HCT116 (cell line): ENCODE data around the gene TAF4. TPM values are rescaled to one million over a fixed set of nuclear protein-coding genes. Genes with fewer than 3 reads are reported as not detected.

Experiments used
- ATAC-seq: fragments of 200-7000 bp; cut with Tn5 transposase; 2 replicates; pipeline ENCODE4 v1.9.1; 2020; ENCODE audit warnings: mild to moderate bottlenecking, moderate library complexity
- BruUV-seq: library from RNA; stranded (reverse); fragments of 400-500 nt; replicated peaks from 2 replicates; lab custom pipeline; 2021; lab: Mats Ljungman, UMichigan
- CTCF ChIA-PET: fragments of 300-600 bp; sonication (Branson Sonifier 250); formaldehyde crosslinking; loops from one replicate; lab custom pipeline; 2021; ENCODE audit warnings: antibody characterized with exemption; lab: Charles Lee
- POLR2A ChIA-PET: fragments of 300-600, 350-600 bp; sonication (Branson Sonifier 250); formaldehyde crosslinking; loops from one replicate; lab custom pipeline; 2021; ENCODE audit warnings: antibody characterized with exemption; lab: Charles Lee
- RAD21 ChIA-PET, 2 experiments: fragments of 300-600 bp; sonication (Branson Sonifier 250); formaldehyde crosslinking; loops; one replicate each; lab custom pipeline; 2023; ENCODE audit warnings: low total read pairs in 2 of 2; ENCODE audit not compliant: uncharacterized antibody in 2 of 2, unreplicated experiment in 2 of 2, low non-redundant PET in 1 of 2; lab: Charles Lee
- DNase-seq: peaks from one replicate; pipeline ENCODE4 v3.0.0-alpha.2; 2010; ENCODE audit warnings: low read depth, low spot score
- H2AFZ ChIP-seq: fragments of 200-600 bp; shearing (Covaris generic), sonication (generic); 2 replicates; pipeline ENCODE4 v1.6.1; 2017; ENCODE audit warnings: low read depth, mixed run types, mixed read lengths, antibody characterized with exemption, low read length; ENCODE audit not compliant: poor library complexity, severe bottlenecking
- H3K27ac ChIP-seq: 2 replicates; pipeline ENCODE4 v1.5.1; 2012; ENCODE audit warnings: low read depth, low read length
- H3K27me3 ChIP-seq: fragments of 200-600 bp; sonication (generic); 2 replicates; pipeline ENCODE4 v1.6.1; 2016; ENCODE audit warnings: mixed run types, low read length, mixed read lengths; ENCODE audit not compliant: insufficient read depth
- H3K36me3 ChIP-seq, 2 experiments: fragments of 200-500 bp in 1 of 2; fragments of 200-600 bp in 1 of 2; sonication (Bioruptor generic) in 1 of 2; sonication (generic) in 1 of 2; 2 replicates each; pipeline versions ENCODE4 v1.5.1 to v1.6.1; 2014 to 2016; ENCODE audit warnings: low read length in 2 of 2, inconsistent platforms in 1 of 2, mixed read lengths in 1 of 2, mixed run types in 1 of 2; ENCODE audit not compliant: insufficient read depth in 2 of 2, control insufficient read depth in 1 of 2
- H3K4me1 ChIP-seq, 2 experiments: fragments of 200-600 bp in 1 of 2; sonication (generic) in 1 of 2; 2 replicates each; pipeline versions ENCODE4 v1.5.1 to v1.6.1; 2012 to 2017; ENCODE audit warnings: low read length in 2 of 2, inconsistent platforms in 1 of 2, mild to moderate bottlenecking in 1 of 2, mixed read lengths in 1 of 2, mixed run types in 1 of 2, moderate library complexity in 1 of 2; ENCODE audit not compliant: insufficient read depth in 2 of 2, control insufficient read depth in 1 of 2
- H3K4me2 ChIP-seq: fragments of 200-600 bp; sonication (generic); 2 replicates; pipeline ENCODE4 v1.6.1; 2017; ENCODE audit warnings: mixed run types, low read length, mixed read lengths
- H3K4me3 ChIP-seq, 2 experiments: fragments of 200-600 bp in 1 of 2; sonication (generic) in 1 of 2; replicated peaks in 1 of 2; 2 replicates each; pipeline ENCODE4 v1.5.1; 2011 to 2016; ENCODE audit warnings: low read length in 2 of 2, control low read depth in 1 of 2, low read depth in 1 of 2, mild to moderate bottlenecking in 1 of 2, mixed read lengths in 1 of 2, mixed run types in 1 of 2
- H3K79me2 ChIP-seq: fragments of 200-600 bp; sonication (generic); 2 replicates; pipeline ENCODE4 v1.6.1; 2017; ENCODE audit warnings: mild to moderate bottlenecking, mixed run types, low read length, moderate library complexity, mixed read lengths; ENCODE audit not compliant: insufficient read depth
- H3K9ac ChIP-seq: fragments of 200-600 bp; sonication (generic); 2 replicates; pipeline ENCODE4 v1.6.1; 2016; ENCODE audit warnings: low read length, mixed read lengths
- H3K9me2 ChIP-seq: fragments of 200-600 bp; sonication (generic), shearing (Covaris generic); 2 replicates; pipeline ENCODE4 v1.6.1; 2017; ENCODE audit warnings: mixed run types, mild to moderate bottlenecking, moderate library complexity; ENCODE audit not compliant: insufficient read depth
- H3K9me3 ChIP-seq, 2 experiments: fragments of 200-500 bp in 1 of 2; fragments of 200-600 bp in 1 of 2; sonication (Bioruptor generic) in 1 of 2; sonication (generic) in 1 of 2; 2 replicates each; pipeline ENCODE4 v1.6.1; 2014 to 2017; ENCODE audit warnings: low read length in 2 of 2, mixed read lengths in 2 of 2, inconsistent platforms in 1 of 2, low read depth in 1 of 2, mild to moderate bottlenecking in 1 of 2, mixed run types in 1 of 2, moderate library complexity in 1 of 2; ENCODE audit not compliant: control insufficient read depth in 1 of 2, insufficient read depth in 1 of 2
- H4K20me1 ChIP-seq: fragments of 200-600 bp; sonication (generic), shearing (Covaris generic); 2 replicates; pipeline ENCODE4 v1.6.1; 2017; ENCODE audit warnings: mixed run types, mild to moderate bottlenecking, moderate library complexity; ENCODE audit not compliant: insufficient read depth
- CEBPB ChIP-seq: IDR thresholded peaks from 2 replicates; pipeline ENCODE4 v1.6.1; 2012; ENCODE audit warnings: low read depth
- EGR1 ChIP-seq: IDR thresholded peaks from 2 replicates; pipeline ENCODE4 v1.6.1; 2012; ENCODE audit warnings: low read depth
- EZH2 ChIP-seq: fragments of 200-600 bp; sonication (generic); IDR thresholded peaks from 2 replicates; pipeline ENCODE4 v1.6.1; 2017; ENCODE audit warnings: antibody characterized with exemption, mixed run types
- POLR2AphosphoS5 ChIP-seq: IDR thresholded peaks from 2 replicates; pipeline ENCODE4 v1.6.1; 2011; ENCODE audit warnings: mild to moderate bottlenecking, low read depth, low read length, moderate library complexity
- SRF ChIP-seq: IDR thresholded peaks from 2 replicates; pipeline ENCODE4 v1.6.1; 2012; ENCODE audit warnings: low read depth
- YY1 ChIP-seq: IDR thresholded peaks from 2 replicates; pipeline ENCODE4 v1.6.1; 2011; ENCODE audit warnings: low read length, low read depth, moderate library complexity, mild to moderate bottlenecking; ENCODE audit not compliant: insufficient replicate concordance; ENCODE audit errors: extremely low read depth
- ZFX ChIP-seq: fragments of 450-650 bp; IDR thresholded peaks from 2 replicates; pipeline ENCODE4 v1.6.1; 2017
- ZNF274 ChIP-seq: fragments of 200-500 bp; sonication (Bioruptor generic); IDR thresholded peaks from 2 replicates; pipeline ENCODE4 v1.6.1; 2014; ENCODE audit warnings: mild to moderate bottlenecking, low read depth, low read length, inconsistent platforms
- intact Hi-C: fragments of 100-400 bp; cut with micrococcal nuclease; formaldehyde crosslinking; loops from 2 replicates; pipeline ENCODE4 v1.10.0; 2022
- total RNA-seq: library from RNA; stranded (reverse); gene quantifications from one replicate; pipeline ENCODE4 v1.2.1, GENCODE V29; 2021; ENCODE audit not compliant: unreplicated experiment
- TF ChIP-seq, protein P1 (sequence below), 3 experiments: fragments of 200-600 bp in 1 of 3; sonication (generic) in 1 of 3; IDR thresholded peaks in 2 of 3; conservative IDR thresholded peaks in 1 of 3; 2 replicates each; pipeline ENCODE4 v1.5.1; 2012 to 2017; ENCODE audit warnings: low read depth in 2 of 3, low read length in 2 of 3, antibody characterized with exemption in 1 of 3, borderline replicate concordance in 1 of 3, control low read depth in 1 of 3, mild to moderate bottlenecking in 1 of 3, mixed read lengths in 1 of 3, mixed run types in 1 of 3, moderate library complexity in 1 of 3; ENCODE audit not compliant: insufficient read depth in 1 of 3
- TF ChIP-seq, protein P2 (sequence below): IDR thresholded peaks from 2 replicates; pipeline ENCODE4 v1.6.1; 2011; ENCODE audit warnings: mild to moderate bottlenecking, low read length, moderate library complexity; ENCODE audit not compliant: insufficient replicate concordance; ENCODE audit errors: extremely low read depth
- TF ChIP-seq, protein P3 (sequence below): IDR thresholded peaks from 2 replicates; pipeline ENCODE4 v1.6.1; 2012; ENCODE audit warnings: low read depth

TAF4 gene
- total RNA-seq, 1 experiment from 2014 or later: 26.8 TPM

DNA sequence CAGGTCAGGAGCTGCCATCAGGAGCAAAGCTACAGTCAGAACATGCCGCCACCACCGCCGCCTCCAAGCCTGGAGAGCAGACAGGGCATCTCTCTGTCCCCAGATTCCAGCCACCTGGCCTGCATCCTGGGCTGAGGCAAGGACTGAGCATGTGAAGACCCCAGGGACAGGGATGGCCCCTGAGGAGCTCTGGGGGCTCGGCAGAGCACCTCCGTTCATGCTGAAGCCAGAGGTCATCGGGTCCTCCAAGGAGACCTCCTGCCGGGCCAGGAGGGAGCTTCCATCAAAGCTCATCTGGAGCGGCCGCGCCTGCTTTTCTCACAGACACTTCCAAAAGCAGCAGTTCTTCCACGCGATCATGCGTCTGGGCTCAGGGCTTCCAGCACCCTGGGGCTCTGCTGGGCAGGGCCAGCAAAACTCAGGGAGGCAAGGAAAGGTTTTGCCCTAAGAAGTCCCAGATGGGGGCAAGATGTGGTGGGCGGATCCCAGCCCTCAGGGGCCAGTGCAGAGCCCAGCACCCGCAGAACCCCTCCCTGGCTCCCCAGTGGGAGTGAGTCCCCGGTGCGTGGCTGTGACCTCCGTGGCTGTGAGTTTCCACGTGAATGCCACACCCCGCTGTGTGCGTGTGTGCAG, 138.4 kb downstream of the TAF4 start:
- no peaks in the 10 kb centered on the region; the same call in 1 of the 2 replicates for H3K27me3 ChIP-seq
- TF ChIP-seq EGR1 (no peak), CEBPB (no peak)
- CTCF ChIA-PET: no interaction called here

DNA sequence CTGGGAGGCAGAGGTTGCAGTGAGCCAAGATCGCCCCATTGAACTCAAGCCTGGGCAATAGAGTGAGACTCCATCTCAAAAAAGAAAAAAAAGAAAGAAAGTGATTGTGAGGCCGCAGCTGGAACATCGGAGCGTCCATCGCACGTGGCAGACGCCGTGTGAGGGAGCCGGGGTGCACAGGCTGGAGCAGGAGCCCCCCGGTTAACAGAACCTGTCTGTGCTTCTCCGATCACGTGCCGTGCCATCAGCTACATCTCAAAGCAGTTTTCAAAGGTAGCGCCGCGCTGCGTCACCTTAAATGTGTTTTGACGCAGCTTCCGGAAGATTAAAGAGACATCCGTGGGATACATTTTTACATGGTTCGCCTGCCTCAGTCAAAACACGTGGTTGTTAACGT, 138.9 kb downstream of the TAF4 start:
- Histone ChIP-seq H3K9me3 (no peaks in the 10 kb centered on the region), H2AFZ (no peak overlapping the region), H3K4me2 (no peak overlapping the region), H3K4me1 (peaks cover 14 to 15% of the 10 kb centered on the region in 2 experiments), H3K27ac (no peak overlapping the region), H3K79me2 (no peaks in the 10 kb centered on the region), H3K9me2 (no peaks in the 10 kb centered on the region), H3K27me3 (no peaks in the 10 kb centered on the region; the same call in 1 of the 2 replicates), H4K20me1 (no peaks in the 10 kb centered on the region), H3K4me3 (no peak overlapping the region), H3K36me3 (no peaks in the 10 kb centered on the region), H3K9ac (no peak overlapping the region)
- ChIA-PET POLR2A (no interaction called here), CTCF (no interaction called here), RAD21 (no interaction called here)
- DNase-seq: no peak
- no TSS peak for BruUV-seq
- intact Hi-C loops: no loop called here
- no peak for ATAC-seq
- TF ChIP-seq ZNF274 (no peak), CEBPB (no peak), SRF (no peak), EZH2 (no peak), POLR2AphosphoS5 (no peak), ZFX (no peak), EGR1 (no peak), YY1 (no peak)
- TF ChIP-seq, protein P1, sequence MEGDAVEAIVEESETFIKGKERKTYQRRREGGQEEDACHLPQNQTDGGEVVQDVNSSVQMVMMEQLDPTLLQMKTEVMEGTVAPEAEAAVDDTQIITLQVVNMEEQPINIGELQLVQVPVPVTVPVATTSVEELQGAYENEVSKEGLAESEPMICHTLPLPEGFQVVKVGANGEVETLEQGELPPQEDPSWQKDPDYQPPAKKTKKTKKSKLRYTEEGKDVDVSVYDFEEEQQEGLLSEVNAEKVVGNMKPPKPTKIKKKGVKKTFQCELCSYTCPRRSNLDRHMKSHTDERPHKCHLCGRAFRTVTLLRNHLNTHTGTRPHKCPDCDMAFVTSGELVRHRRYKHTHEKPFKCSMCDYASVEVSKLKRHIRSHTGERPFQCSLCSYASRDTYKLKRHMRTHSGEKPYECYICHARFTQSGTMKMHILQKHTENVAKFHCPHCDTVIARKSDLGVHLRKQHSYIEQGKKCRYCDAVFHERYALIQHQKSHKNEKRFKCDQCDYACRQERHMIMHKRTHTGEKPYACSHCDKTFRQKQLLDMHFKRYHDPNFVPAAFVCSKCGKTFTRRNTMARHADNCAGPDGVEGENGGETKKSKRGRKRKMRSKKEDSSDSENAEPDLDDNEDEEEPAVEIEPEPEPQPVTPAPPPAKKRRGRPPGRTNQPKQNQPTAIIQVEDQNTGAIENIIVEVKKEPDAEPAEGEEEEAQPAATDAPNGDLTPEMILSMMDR (IDR thresholded peaks at IDR 0.05 in 2 of 3, conservative IDR thresholded peaks at IDR 0.05 in 1 of 3; ENCODE audit: borderline replicate concordance in 1 of 3, insufficient read depth in 1 of 3, low read depth in 2 of 3, low read length in 2 of 3): no peak
- TF ChIP-seq, protein P2, sequence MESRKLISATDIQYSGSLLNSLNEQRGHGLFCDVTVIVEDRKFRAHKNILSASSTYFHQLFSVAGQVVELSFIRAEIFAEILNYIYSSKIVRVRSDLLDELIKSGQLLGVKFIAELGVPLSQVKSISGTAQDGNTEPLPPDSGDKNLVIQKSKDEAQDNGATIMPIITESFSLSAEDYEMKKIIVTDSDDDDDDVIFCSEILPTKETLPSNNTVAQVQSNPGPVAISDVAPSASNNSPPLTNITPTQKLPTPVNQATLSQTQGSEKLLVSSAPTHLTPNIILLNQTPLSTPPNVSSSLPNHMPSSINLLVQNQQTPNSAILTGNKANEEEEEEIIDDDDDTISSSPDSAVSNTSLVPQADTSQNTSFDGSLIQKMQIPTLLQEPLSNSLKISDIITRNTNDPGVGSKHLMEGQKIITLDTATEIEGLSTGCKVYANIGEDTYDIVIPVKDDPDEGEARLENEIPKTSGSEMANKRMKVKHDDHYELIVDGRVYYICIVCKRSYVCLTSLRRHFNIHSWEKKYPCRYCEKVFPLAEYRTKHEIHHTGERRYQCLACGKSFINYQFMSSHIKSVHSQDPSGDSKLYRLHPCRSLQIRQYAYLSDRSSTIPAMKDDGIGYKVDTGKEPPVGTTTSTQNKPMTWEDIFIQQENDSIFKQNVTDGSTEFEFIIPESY: no peak
- TF ChIP-seq, protein P3, sequence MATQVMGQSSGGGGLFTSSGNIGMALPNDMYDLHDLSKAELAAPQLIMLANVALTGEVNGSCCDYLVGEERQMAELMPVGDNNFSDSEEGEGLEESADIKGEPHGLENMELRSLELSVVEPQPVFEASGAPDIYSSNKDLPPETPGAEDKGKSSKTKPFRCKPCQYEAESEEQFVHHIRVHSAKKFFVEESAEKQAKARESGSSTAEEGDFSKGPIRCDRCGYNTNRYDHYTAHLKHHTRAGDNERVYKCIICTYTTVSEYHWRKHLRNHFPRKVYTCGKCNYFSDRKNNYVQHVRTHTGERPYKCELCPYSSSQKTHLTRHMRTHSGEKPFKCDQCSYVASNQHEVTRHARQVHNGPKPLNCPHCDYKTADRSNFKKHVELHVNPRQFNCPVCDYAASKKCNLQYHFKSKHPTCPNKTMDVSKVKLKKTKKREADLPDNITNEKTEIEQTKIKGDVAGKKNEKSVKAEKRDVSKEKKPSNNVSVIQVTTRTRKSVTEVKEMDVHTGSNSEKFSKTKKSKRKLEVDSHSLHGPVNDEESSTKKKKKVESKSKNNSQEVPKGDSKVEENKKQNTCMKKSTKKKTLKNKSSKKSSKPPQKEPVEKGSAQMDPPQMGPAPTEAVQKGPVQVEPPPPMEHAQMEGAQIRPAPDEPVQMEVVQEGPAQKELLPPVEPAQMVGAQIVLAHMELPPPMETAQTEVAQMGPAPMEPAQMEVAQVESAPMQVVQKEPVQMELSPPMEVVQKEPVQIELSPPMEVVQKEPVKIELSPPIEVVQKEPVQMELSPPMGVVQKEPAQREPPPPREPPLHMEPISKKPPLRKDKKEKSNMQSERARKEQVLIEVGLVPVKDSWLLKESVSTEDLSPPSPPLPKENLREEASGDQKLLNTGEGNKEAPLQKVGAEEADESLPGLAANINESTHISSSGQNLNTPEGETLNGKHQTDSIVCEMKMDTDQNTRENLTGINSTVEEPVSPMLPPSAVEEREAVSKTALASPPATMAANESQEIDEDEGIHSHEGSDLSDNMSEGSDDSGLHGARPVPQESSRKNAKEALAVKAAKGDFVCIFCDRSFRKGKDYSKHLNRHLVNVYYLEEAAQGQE: no peak

More for the DNA sequence above, 138.4 kb downstream of the TAF4 start:
- Histone ChIP-seq H3K4me1 (peaks cover 14 to 15% of the 10 kb centered on the region in 2 experiments), H3K27ac (no peak overlapping the region), H3K4me2 (no peak overlapping the region), H3K79me2 (no peaks in the 10 kb centered on the region), H3K4me3 (no peak overlapping the region), H3K9me2 (no peaks in the 10 kb centered on the region), H4K20me1 (no peaks in the 10 kb centered on the region), H3K9ac (no peak overlapping the region), H2AFZ (no peak overlapping the region), H3K9me3 (no peaks in the 10 kb centered on the region), H3K36me3 (no peaks in the 10 kb centered on the region)
- POLR2A ChIA-PET: no interaction called here
- intact Hi-C loops: no loop called here
- no peak for DNase-seq
- ATAC-seq: no peak
- RAD21 ChIA-PET: no interaction called here
- BruUV-seq: no TSS peak
